IMR-90 (cell line): Measurements from ENCODE around the gene DIP2B. TPM values are rescaled to one million over a fixed set of nuclear protein-coding genes. Genes with fewer than 3 reads are reported as not detected.
A peak's percentile ranks its signal among the peaks of the same experiment; 100 is the strongest.

Experiments used
- ATAC-seq: fragments of 200-7000 bp; cut with Tn5 transposase; 2 replicates; pipeline ENCODE4 v1.9.1; 2020; ENCODE audit warnings: low read depth, mild to moderate bottlenecking, moderate library complexity
- BruUV-seq: library from RNA; stranded (reverse); fragments of 400-500 nt; replicated peaks from 2 replicates; lab custom pipeline; 2021; lab: Mats Ljungman, UMichigan
- CTCF ChIA-PET: fragments of 300-600 bp; formaldehyde crosslinking; extraction: SDS; loops from one replicate; lab custom pipeline; 2021; ENCODE audit warnings: antibody characterized with exemption; lab: Yijun Ruan, JAX
- POLR2A ChIA-PET: fragments of 300-600 bp; sonication (Branson Sonifier 250); formaldehyde crosslinking; loops from one replicate; lab custom pipeline; 2022; ENCODE audit warnings: antibody characterized with exemption; ENCODE audit not compliant: unreplicated experiment; lab: Charles Lee
- DNase-seq: peaks from one replicate; pipeline ENCODE4 v3.0.0; 2013
- H2AFZ ChIP-seq: replicated peaks from 2 replicates; pipeline ENCODE3; 2013; ENCODE audit warnings: low read length, mild to moderate bottlenecking; ENCODE audit not compliant: poor library complexity
- H2AK5ac ChIP-seq: 2 replicates; pipeline ENCODE4 v1.6.1; 2013; ENCODE audit warnings: low read depth, low read length, inconsistent platforms
- H2AK9ac ChIP-seq: replicated peaks from 2 replicates; pipeline ENCODE3; 2013; ENCODE audit warnings: mild to moderate bottlenecking, low read depth, low read length, moderate library complexity; ENCODE audit not compliant: poor library complexity
- H2BK120ac ChIP-seq: 2 replicates; pipeline ENCODE4 v1.6.1; 2013; ENCODE audit warnings: low read depth, low read length, inconsistent platforms
- H2BK15ac ChIP-seq: 3 replicates; pipeline ENCODE4 v1.6.1; 2013; ENCODE audit warnings: low read depth, low read length, inconsistent platforms
- H2BK20ac ChIP-seq: 2 replicates; pipeline ENCODE4 v1.6.1; 2013; ENCODE audit warnings: low read depth, mild to moderate bottlenecking, inconsistent platforms, low read length, moderate library complexity
- H2BK5ac ChIP-seq: 2 replicates; pipeline ENCODE4 v1.6.1; 2013; ENCODE audit warnings: mild to moderate bottlenecking, low read depth, low read length, inconsistent platforms; ENCODE audit not compliant: poor library complexity, severe bottlenecking
- H3K14ac ChIP-seq: replicated peaks from 2 replicates; pipeline ENCODE4 v1.6.1; 2013; ENCODE audit warnings: low read depth, low read length, inconsistent platforms
- H3K18ac ChIP-seq: 2 replicates; pipeline ENCODE4 v1.6.1; 2013; ENCODE audit warnings: low read depth, low read length, control low read depth
- H3K23ac ChIP-seq: 2 replicates; pipeline ENCODE4 v1.6.1; 2013; ENCODE audit warnings: low read depth, low read length, inconsistent platforms
- H3K27ac ChIP-seq: 2 replicates; pipeline ENCODE4 v1.5.1; 2013; ENCODE audit warnings: mild to moderate bottlenecking, control low read depth, low read length; ENCODE audit not compliant: insufficient read depth
- H3K27me3 ChIP-seq: 2 replicates; pipeline ENCODE4 v1.6.1; 2013; ENCODE audit warnings: low read length; ENCODE audit not compliant: control insufficient read depth, insufficient read depth
- H3K36me3 ChIP-seq: 2 replicates; pipeline ENCODE4 v1.6.1; 2013; ENCODE audit warnings: low read length, mixed read lengths; ENCODE audit not compliant: control insufficient read depth, insufficient read depth
- H3K4ac ChIP-seq: 2 replicates; pipeline ENCODE4 v1.6.1; 2013; ENCODE audit warnings: low read depth, low read length, inconsistent platforms
- H3K4me1 ChIP-seq: 2 replicates; pipeline ENCODE4 v1.6.1; 2013; ENCODE audit warnings: low read length, mixed read lengths; ENCODE audit not compliant: control insufficient read depth, insufficient read depth
- H3K4me2 ChIP-seq: 2 replicates; pipeline ENCODE4 v1.6.1; 2013; ENCODE audit warnings: low read depth, mild to moderate bottlenecking, control low read depth, low read length, moderate library complexity
- H3K4me3 ChIP-seq: 2 replicates; pipeline ENCODE4 v1.5.1; 2013; ENCODE audit warnings: low read depth, mild to moderate bottlenecking, control low read depth, low read length, moderate library complexity; ENCODE audit not compliant: insufficient read depth
- H3K56ac ChIP-seq: 2 replicates; pipeline ENCODE4 v1.6.1; 2013; ENCODE audit warnings: low read length, inconsistent platforms; ENCODE audit not compliant: insufficient read depth; ENCODE audit errors: extremely low read depth
- H3K79me1 ChIP-seq, 2 experiments: 2 replicates each; pipeline ENCODE4 v1.6.1; 2013; ENCODE audit warnings: low read length in 2 of 2, inconsistent platforms in 1 of 2, low read depth in 1 of 2
- H3K9ac ChIP-seq: 2 replicates; pipeline ENCODE4 v1.6.1; 2013; ENCODE audit warnings: low read depth, low read length, control low read depth
- H3K9me1 ChIP-seq: 2 replicates; pipeline ENCODE4 v1.6.1; 2013; ENCODE audit warnings: low read length, inconsistent platforms; ENCODE audit not compliant: insufficient read depth
- H3K9me3 ChIP-seq: 2 replicates; pipeline ENCODE4 v1.6.1; 2013; ENCODE audit warnings: low read length; ENCODE audit not compliant: control insufficient read depth, insufficient read depth
- H4K20me1 ChIP-seq: 2 replicates; pipeline ENCODE4 v1.6.1; 2013; ENCODE audit warnings: low read length, inconsistent platforms; ENCODE audit not compliant: insufficient read depth
- H4K5ac ChIP-seq: 2 replicates; pipeline ENCODE4 v1.6.1; 2013; ENCODE audit warnings: mild to moderate bottlenecking, low read depth, low read length, control low read depth
- H4K8ac ChIP-seq, 2 experiments: 2 replicates each; pipeline ENCODE4 v1.6.1; 2013; ENCODE audit warnings: low read depth in 2 of 2, low read length in 2 of 2, control low read depth in 1 of 2, inconsistent platforms in 1 of 2
- H4K91ac ChIP-seq: 2 replicates; pipeline ENCODE4 v1.6.1; 2013; ENCODE audit warnings: low read depth, low read length, inconsistent platforms; ENCODE audit not compliant: insufficient read depth
- CEBPB ChIP-seq: IDR thresholded peaks from 2 replicates; pipeline ENCODE4 v1.6.1; 2012; ENCODE audit warnings: low read depth, low read length, improper control_type of control experiment
- CTCF ChIP-seq: conservative IDR thresholded peaks from 2 replicates; pipeline ENCODE4 v1.5.1; 2012; ENCODE audit warnings: mild to moderate bottlenecking, low read depth, low read length, improper control_type of control experiment
- FOS ChIP-seq: fragments of 150-350 bp; IDR thresholded peaks from 2 replicates; pipeline ENCODE4 v1.6.1; 2016; ENCODE audit warnings: low read depth, low read length
- MAZ ChIP-seq: IDR thresholded peaks from 2 replicates; pipeline ENCODE4 v1.6.1; 2012; ENCODE audit warnings: low read depth, mild to moderate bottlenecking, low read length, improper control_type of control experiment, moderate library complexity, borderline replicate concordance
- POLR2A ChIP-seq: IDR thresholded peaks from 2 replicates; pipeline ENCODE4 v1.6.1; 2012; ENCODE audit warnings: mild to moderate bottlenecking, low read depth, low read length
- RAD21 ChIP-seq: IDR thresholded peaks from 2 replicates; pipeline ENCODE4 v1.6.1; 2012; ENCODE audit warnings: low read length, improper control_type of control experiment
- RCOR1 ChIP-seq: IDR thresholded peaks from 2 replicates; pipeline ENCODE4 v1.6.1; 2012; ENCODE audit warnings: mild to moderate bottlenecking, low read length, improper control_type of control experiment; ENCODE audit not compliant: insufficient replicate concordance
- SMC3 ChIP-seq: fragments of 150-350 bp; IDR thresholded peaks from 2 replicates; pipeline ENCODE4 v1.6.1; 2016; ENCODE audit warnings: low read depth, mild to moderate bottlenecking, antibody characterized with exemption, low read length, moderate library complexity
- WGBS, 2 experiments: methylation state at CpG; one replicate each; pipeline versions ENCODE4 v1.1.5 to v1.1.7; 2013; ENCODE audit warnings: missing lambda C conversion rate in 2 of 2; ENCODE audit not compliant: insufficient read length in 1 of 2; ENCODE audit errors: extremely low coverage in 2 of 2; 5-methylcytosine and 5-hydroxymethylcytosine counted together
- dilution Hi-C: fragments of 300-500 bp; cut with HindIII; formaldehyde crosslinking; loops from one replicate; pipeline ENCODE4 v1.14.3; 2018; ENCODE audit warnings: low sequenced_read_pairs; ENCODE audit not compliant: unreplicated experiment
- in situ Hi-C: fragments of 300-500 bp; cut with MboI; formaldehyde crosslinking; loops from 3 replicates; pipeline ENCODE4 v1.14.3; 2019; ENCODE audit warnings: low sequenced_read_pairs, inconsistent platforms, mixed read lengths
- intact Hi-C: fragments of 100-400 bp; cut with micrococcal nuclease; formaldehyde crosslinking; loops from 2 replicates; pipeline ENCODE4 v1.10.0; 2022
- polyA plus RNA-seq, 3 experiments: library from polyadenylated mRNA; depleted of rRNA; stranded (reverse); fragments of >200 nt; gene quantifications; 2 replicates each; pipeline ENCODE4 v1.2.3, GENCODE V29; 2012; ENCODE audit warnings: low replicate concordance in 1 of 3
- total RNA-seq: library from RNA; depleted of rRNA; stranded (reverse); fragments of >200 nt; gene quantifications from 2 replicates; pipeline ENCODE4 v1.2.3, GENCODE V29; 2012

DIP2B gene
- total and polyA plus RNA-seq, 2 of the 4 experiments (the other 2 are of a cell fraction) = 7.7 to 12.9 TPM

DNA sequence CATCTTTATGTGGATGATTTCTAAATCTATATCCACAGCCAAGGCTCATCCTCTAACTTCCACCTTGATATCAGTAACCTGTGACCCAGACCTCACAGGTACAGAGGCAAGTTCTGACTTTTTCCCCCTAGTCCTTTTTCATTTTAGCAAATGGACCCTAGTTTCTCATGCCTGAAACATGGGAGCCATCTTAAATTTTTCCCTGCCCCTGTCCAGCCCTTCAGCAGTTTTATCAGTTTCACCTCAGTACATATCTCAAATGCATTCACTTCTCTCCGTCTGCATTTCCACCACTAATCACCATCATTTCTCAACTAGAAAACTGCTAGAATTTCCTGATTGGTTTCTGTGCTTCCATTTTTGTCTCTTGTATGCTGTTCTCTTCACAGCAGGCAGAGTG is 79.3 kb downstream of the DIP2B start (continued):
- TF ChIP-seq POLR2A = no peak
- TF ChIP-seq CEBPB = no peak
- TF ChIP-seq FOS = no peak

- Histone ChIP-seq H3K23ac (peak overlapping the region; percentile 81; the same call in 1 of the 2 replicates), H4K20me1 (no peaks in the 10 kb centered on the region), H4K8ac (peak overlapping the region; percentile 87 to 89; a peak in 3 of 4 replicates), H4K91ac (peak overlapping the region; percentile 82), H3K9ac (0 out of 2 replicates have a peak overlapping the region, but pooled peaks have one; percentile 27), H3K9me1 (peaks cover 5% of the 10 kb centered on the region; the same call in 1 of the 2 replicates), H3K27me3 (no peaks in the 10 kb centered on the region), H2BK20ac (peak overlapping the region; percentile 91; the same call in 1 of the 2 replicates), H2BK15ac (peak overlapping the region; percentile 78; the same call in 1 of the 3 replicates), H3K79me1 (peaks cover 23 to 51% of the 10 kb centered on the region in 2 experiments), H3K14ac (peak overlapping the region; percentile 80), H2BK5ac (peak overlapping the region; percentile 92), H3K4me1 (peaks cover 4% of the 10 kb centered on the region), H4K5ac (peak overlapping the region; percentile 59; the same call in 1 of the 2 replicates), H2AFZ (no peak overlapping the region), H3K36me3 (peaks cover 2% of the 10 kb centered on the region; the same call in 1 of the 2 replicates), H2AK9ac (no peak overlapping the region), H3K4me2 (peak overlapping the region; percentile 56), H3K27ac (peak overlapping the region; percentile 73), H3K4ac (peak overlapping the region; percentile 86), H3K9me3 (no peaks in the 10 kb centered on the region), H2AK5ac (peak overlapping the region; percentile 77), H2BK120ac (peak overlapping the region; percentile 86), H3K18ac (peak overlapping the region; percentile 84), H3K56ac (peak overlapping the region; percentile 36; the same call in 1 of the 2 replicates), H3K4me3 (no peak overlapping the region)
- no CpG with 5 or more reads among the region's 8 CpGs for WGBS, 2 experiments
- ChIA-PET CTCF (interaction anchor here (1.1 kb wide), 1 partner anchor 82 kb away, joined by 3 read pairs; no protein-coding TSS in a partner anchor), POLR2A (no interaction called here)
- intact Hi-C loops = no loop called here
- peak; percentile 97 for DNase-seq
- peak; percentile 95 for ATAC-seq
- TF ChIP-seq RAD21 (peak; percentile 31; the same call in 1 of the 2 replicates), RCOR1 (no peak), MAZ (peak; percentile 46; the same call in 1 of the 2 replicates), FOS (peak; percentile 23; the same call in 1 of the 2 replicates), CTCF (no peak), CEBPB (peak; percentile 25; the same call in 1 of the 2 replicates), SMC3 (peak; percentile 18; the same call in 1 of the 2 replicates)
- in situ Hi-C loops = loop anchor here (10.0 kb wide), 1 partner anchor 55 kb away; no protein-coding TSS in a partner anchor
- dilution Hi-C loops = no loop called here
- BruUV-seq = no TSS peak
Measured at GRCh38 chr12:50589650-50590435, 85.1 kb downstream of the DIP2B start.
